Daoy (cell line): ENCODE results near the gene WRNIP1. TPM values are rescaled to one million over a fixed set of nuclear protein-coding genes. Genes with fewer than 3 reads are reported as not detected.

Experiments used
- DNase-seq: peaks from one replicate; pipeline ENCODE4 v3.0.0-alpha.2; 2015; ENCODE audit warnings: low read depth
- total RNA-seq: library from RNA; depleted of rRNA; stranded (reverse); fragments of >200 nt; shearing (Covaris generic); gene quantifications from 2 replicates; pipeline ENCODE4 v1.2.3, GENCODE V29; 2014

WRNIP1 gene
- total RNA-seq, 1 experiment from 2014 or later = 92.2 TPM

DNA sequence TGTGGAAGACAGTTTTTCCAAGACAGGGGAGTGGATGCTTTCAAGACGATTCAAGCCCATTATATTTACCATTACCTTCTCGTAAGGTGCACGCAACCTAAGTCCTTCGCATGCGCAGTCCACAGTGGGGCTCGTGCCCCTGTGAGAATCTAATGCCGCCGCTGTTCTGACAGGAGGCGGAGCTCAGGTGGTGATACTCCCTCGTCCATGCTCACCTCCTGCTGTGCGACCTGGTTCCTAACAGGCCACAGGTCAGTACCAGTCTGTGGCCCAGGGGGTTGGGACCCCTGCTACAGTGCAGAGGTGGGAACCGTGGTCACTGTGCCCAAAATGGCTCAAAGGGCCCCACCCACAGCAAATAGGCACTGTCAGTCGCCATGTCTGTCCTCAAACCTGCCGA lies 39.8 kb downstream of the WRNIP1 start:
- DNase-seq = no peak

DNA sequence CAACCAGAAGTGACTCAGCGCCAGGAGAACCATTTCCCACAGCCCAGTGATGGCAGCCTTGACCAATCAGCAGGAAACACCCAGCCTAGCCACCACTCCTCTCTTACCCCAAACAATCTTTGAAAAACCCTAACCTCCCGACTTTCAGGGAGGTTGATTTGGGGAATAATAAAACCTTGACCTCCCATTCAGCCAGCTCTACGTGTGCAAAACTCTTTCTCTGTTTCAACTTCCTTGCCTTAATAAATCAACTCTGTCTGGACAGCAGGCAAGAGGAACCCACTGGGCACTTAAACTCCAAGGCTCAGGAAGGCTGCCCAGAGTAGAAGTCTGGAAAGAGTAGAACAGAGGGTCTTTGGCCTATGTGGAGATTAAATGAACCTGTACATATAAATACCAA lies 41.5 kb downstream of the WRNIP1 start:
- no peak for DNase-seq

DNA sequence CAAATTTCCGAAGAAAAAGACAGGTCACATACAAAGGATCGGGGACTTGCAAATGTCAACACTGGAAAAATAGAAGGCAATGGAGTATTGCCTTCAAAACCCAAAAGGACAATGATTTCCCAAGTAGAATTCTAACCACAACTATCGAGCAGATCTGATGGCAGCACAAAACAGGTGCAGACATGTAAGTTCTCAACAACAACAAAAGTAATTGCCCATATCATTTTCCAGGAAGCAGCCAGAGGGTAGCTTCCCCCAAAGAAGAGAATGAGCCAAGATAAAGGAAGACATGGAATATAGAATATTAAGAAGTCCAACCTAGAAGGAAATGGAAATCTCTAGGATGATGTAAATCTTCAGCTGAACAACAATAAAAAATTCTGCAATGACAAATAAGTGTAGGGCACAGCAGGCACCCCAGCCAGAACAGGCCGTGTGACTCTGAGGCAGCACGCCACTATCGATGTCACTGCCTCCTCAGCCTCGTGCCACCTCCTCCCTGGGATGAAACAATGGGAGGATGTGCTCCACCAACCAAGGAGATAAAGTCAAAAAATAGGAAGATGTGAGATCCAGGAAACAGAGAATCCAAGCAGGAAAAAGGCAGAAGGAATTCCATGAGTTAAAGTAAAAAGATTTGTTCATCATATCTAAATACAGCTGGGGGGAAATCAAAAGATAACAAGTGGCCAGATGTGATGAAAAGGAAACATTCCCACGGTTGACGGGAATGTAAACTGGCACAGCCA lies 42.3 kb downstream of the WRNIP1 start:
- no peak for DNase-seq

DNA sequence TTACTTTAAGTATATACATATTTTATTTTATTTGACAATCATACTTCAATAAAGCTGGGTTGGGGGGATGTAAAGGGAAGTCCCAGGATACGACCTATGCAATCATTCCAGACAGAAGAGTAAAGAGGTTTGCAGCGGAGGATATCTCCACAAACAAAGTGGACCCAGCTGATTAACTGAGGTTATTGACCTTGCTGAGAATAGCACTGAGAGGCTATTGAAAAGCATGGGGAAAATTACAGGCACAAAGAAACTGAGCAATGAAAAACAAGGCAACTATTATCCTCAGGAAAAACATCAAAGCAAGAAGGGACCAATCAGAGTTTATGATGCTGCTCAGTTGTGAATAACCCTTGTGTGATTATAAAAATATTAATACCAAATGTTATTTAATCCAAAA lies 43.8 kb downstream of the WRNIP1 start:
- no peak for DNase-seq

DNA sequence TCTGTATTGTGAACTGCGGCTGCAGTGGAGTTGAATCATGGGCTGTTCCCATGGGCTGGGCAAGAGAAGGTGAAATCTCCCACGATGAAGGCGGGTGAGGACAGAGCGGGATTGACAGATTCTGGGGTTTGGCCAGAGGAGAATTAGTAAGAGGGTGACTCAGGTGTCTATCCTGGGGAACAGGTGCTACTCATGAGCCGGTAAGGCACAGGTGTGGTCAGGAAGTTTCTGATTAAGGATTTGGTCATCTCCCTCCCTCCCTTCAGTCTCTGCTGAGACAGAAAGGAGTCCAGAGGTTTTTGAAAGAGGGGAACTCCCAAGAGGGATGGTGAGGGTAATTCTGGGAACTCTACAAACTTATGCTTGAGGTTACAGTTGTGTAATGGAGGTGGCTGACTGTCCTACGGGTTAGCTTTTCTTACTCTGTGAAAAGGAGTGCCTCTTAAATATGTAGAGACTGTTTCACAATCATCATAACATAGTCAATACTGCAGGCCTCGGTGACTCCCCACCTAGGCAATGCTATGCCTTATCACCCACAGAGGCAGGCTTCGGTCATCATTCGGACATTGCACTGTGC lies 45.0 kb downstream of the WRNIP1 start:
- DNase-seq = no peak

DNA sequence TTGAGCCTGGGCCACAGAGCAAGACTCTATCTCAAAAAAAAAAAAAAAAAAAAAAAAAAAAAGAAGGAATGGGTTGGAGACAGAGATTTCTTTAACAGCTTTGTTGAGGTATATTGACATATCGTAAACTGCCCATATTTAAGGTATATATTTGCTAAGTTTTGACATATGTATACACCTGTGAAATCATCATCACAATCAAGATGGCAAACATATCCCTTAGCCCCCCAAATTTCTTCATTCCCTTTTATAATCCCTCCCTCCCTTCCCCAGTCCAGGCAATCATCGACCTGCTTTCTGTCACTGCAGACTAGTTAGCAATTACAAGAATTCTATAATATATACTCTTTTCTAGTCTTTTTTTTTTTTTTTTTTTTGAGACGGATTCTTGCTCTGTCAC lies 47.5 kb downstream of the WRNIP1 start:
- DNase-seq = no peak

DNA sequence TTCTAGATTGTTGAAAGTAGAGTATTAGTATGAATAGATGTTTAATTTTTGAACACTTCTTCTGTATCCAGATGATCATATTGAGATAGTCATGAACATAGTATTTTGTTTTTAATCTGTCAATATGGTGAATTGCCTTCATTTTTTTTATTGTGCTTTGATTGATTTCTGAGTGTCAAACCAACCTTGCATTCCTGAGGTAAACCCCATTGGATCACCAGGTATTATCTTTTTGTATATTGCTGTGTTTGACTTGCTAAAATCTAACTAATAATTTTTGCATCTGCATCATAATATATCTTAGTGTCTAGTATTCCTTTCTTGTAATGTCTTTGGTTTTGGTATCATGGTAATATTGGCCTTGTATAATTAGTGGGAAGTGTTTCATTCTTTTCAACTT lies 51.0 kb downstream of the WRNIP1 start:
- no peak for DNase-seq

DNA sequence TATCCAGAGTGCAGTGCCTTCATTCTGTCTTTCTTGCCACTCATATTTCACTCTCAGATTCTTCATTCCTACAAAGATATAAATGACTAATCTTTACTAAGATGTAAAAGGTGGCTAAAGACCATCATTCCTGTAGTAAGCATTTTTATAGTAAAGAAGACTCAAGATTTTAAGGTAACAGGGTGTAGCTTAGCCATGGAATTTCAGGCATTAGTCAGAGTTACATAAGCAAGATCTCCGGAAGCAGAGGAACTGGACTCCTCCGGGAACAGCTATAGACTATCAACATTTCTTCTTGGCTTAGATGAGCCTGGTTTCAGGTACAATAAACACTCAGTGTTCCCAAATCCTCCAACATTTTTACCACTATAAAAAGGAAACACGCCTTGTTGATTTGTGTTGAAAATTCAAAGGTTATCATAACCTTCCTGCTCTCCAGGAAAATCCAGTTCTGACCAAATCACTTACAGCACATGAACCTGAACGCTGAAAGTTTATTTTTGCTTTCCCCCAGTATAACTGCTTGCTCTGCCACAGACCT lies 52.8 kb downstream of the WRNIP1 start:
- peak; percentile 35 for DNase-seq

DNA sequence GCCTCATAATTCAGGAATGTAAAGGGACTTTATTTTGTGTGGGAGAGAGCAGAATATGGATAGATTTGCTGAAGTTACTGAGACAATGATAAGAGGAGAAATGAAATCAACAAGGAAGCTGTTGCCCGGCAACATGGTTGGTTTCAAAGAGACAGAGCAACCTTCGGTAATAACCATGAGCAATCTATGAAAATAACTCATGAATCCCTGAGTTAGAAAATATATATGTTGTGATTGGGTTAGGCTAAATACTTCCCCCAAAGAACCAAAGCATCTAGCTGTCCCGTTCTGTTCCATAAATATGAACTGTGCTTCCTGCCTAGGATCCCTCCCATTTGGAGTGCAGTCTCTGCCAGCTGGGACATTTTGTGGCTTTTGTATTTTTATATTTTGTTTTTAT lies 53.4 kb downstream of the WRNIP1 start:
- DNase-seq = peak; percentile 33

DNA sequence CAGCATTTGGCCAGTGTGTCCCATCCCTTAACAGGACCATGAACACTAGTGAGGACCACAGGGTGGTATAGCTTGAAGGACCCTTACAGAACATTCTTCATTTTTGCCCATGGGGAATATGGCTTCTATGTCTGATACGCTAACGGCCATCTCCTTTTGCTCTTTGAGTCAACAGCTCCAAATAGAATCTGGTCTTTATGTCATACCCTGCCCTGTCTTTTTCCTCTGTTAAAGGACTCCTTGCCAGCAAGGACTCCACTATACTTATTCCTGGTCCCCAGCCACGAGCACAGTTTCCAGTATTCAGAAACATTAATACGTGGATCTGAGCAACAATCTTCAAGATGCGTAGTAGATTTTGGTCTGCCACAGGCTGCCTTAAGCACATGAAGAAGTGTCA lies 53.9 kb downstream of the WRNIP1 start:
- DNase-seq = no peak

DNA sequence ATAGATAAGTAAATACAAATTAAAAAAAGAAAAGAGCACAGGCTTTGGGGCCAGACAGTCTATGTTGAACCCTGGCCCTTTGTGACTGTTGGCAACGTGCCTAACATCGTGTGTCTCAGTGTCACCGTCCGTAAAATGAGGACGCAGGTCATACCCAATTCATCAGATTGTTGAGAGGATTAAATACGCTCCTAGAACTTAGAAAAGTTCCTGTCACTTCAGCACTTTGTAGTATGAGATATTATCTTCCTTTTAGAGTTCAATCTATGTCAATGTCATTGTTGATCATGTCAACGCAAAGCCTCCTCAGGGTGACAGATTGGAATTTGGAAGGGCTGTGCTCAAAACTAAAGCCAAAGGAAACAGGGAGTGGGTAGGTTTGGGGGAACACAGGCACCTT lies 54.8 kb downstream of the WRNIP1 start:
- DNase-seq = no peak

DNA sequence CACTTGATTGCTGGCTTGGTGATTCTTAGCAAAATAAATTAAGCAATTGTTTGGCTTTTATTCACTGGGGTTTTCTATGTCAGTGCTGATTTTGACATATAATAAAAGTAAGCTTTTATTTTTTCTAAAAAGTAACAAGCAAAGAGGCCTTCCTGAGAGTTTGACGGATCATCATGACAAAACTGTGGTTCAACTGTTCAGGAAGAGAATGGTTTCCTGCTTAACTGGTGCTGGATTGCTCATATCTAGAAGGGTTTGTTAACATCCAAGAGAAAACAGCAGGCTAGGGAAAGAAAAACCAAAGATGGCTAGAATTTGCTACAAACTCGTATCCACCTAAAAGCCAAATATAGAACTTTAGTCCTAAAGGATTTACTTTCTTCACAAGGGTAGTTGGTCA lies 55.2 kb downstream of the WRNIP1 start:
- DNase-seq = no peak

DNA sequence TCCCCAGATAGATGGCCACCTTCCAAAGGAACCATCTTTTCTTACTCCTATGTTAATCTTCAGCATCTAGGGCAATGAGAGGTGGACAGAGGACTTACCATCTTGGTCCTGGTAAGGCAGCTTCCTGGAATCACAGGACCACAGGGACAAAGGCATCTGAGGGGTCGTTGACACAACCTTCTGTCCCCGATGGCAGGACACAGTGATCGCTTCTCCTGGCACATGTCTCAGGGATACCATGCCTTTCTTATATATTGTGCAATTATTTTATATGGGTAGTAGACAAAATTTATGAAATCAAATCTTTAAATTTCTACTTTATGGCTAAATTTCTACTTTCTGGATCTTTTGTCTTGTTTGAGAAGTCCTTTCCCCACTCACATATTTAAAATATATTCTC lies 56.4 kb downstream of the WRNIP1 start:
- DNase-seq = no peak

DNA sequence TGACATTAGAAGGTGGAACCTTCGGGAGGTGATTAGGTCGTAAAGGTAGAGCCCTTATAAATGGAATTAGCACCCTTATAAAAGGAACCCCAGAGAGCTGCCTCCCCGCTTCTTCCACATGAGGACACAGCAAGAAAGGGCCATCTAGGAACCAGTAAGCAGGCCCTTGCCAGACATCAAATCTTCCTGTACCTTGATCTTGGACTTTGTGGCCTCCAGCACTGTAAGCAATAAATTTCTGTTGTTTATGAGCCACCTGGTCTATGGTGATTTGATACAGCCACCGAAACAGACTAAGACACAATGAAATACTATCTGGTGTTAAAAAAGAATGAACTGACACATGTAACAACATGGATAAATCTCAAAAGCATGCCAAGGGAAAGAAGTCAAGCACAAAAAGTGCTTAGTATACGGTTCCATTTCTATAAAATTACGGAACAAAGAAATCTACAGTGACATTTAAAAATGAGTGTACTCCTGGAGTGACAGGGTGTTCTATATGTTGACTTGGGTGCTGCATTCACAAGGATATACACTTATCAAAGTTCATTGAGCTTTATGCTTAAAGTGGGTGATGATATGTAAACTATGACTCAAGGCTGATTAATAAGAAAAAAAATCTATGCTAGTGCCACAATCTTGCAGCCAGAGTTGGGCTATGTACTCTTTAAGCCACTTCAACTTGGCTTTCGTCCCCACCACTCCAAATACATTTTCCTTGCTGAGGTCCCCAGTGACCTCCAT lies 58.1 kb downstream of the WRNIP1 start:
- DNase-seq = no peak

DNA sequence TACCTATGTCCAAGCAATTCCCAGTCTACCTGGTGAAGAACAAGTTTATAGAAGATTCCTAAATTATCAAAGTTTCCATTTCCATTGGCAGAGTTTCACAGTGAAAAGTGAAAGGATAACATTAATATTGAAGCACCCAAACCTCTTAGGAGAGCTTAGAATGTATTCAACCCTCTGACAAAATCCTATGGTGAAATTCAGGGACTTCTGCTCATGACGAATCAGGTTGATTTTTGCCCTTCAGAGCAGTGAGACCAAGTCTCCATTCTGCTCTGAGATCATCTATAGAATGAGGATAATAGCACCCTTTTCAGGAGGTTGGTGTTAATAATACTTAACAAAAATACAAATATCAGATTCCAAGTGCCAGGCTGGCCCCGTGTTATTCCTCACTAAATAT lies 60.9 kb downstream of the WRNIP1 start:
- DNase-seq = no peak

DNA sequence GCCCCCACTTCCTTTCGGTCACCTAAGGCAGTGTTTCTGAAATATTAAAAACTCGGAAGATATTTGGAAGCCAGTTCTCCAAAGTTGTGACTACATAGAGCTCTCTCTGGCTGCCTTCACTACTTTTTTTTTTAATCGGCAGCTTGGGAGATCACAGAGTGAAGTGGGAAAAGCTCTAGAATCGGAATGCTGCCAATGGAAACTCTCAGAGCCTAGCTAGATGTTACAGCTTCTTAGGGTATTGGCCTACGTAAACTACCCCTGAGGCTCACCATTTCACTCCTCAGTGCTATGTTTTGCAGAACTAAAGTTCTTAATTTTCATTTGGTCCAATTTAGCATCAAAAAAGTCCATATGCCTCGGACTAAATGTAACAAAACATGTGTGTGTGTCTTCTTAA lies 61.9 kb downstream of the WRNIP1 start:
- no peak for DNase-seq

DNA sequence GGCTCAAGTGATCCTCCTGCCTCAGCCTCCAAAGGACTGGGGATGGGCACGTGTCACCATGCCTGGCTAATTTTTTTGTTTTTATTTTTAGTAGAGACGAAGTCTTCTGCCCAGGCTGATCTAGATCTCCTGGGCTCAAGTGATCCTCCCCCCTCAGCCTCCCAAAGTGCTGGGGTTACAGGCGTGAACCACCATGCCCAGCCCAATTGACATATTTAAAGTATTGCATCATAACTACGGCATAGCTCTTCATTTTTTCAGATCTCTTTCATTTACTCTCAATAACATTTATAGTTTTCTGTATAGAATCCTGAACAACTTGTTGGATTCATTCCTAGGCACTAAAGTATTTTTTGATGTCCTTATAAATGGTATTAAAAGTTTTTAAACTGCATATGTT lies 63.4 kb downstream of the WRNIP1 start:
- no peak for DNase-seq

DNA sequence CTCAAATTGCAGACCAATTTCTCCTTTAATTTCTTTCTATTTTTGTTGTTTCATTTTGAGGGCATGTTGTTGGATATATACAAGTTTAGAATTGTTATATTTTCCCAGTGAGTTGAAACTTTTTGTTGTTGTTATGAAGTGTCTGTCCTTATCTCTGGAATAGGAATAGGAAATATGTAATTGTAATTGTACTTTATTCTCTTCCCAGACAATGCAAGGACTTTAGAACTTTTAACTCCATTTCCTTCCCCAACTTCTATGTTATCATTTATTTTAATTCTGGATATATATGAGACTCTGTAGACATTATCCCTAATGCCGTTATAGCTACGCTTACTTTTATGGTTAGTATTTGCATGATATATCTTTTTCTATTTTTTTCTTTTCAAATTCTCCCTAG lies 64.1 kb downstream of the WRNIP1 start:
- no peak for DNase-seq

DNA sequence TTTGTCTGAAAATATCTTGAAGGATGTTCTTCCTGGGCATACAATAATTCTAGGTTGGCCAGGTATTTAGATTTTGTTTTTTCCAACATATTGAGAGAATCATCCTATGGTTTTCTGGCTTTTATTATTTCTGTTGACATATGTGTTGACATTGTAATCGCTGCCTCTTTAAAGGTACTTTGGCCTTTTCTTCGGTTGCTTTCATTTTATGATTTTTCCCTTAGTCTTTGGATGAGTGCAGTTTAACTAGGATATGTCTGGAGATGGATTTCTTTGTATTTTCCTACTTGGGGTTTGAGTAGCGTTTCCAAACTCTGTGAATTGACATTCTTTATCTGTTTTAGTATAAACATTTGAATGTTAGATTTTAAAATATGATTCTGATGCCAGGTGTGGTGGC lies 65.0 kb downstream of the WRNIP1 start:
- no peak for DNase-seq

DNA sequence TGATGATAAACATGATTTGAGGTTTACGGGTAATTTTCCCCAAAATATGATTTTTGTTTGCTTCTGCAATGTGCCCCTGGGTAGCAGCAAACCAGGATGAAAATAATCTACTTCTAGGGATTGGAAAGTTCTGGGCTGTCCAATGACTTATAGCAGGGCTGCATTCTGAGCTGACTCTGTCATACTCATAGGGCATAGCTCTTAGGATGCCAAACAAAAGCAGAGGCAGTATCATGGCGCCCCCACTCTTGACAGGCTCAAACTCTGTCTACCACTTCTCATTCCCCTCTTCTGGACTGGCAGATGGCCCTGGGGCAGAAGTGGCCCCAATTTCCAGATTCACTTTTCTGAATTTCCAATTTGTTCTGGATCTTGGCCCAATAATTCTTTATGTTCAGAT lies 66.2 kb downstream of the WRNIP1 start:
- no peak for DNase-seq

DNA sequence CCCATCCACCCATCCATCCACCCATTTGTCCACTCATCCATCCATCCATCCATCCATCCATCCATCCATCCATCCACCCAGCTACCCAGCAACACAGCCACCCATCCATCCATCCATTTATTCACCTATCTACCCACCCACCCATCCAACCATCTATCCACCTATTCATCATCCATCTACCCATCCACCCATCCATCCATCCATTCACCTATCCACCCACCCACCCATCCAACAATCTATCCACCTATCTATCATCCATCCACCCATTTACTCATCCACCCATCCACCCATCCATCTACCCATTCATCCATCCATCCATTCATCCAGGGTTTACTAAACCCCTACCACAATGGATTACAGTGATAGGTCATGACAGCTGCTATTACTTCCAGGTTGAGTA lies 69.1 kb downstream of the WRNIP1 start:
- DNase-seq = no peak
